OCI-LY1 (cell line): ENCODE results near the gene GALNT9.

Source experiments
- H2AFZ ChIP-seq: fragments of 200-600 bp; sonication (generic), shearing (Covaris generic); 2 replicates; pipeline ENCODE4 v1.6.0; 2014; ENCODE audit warnings: antibody characterized with exemption, mild to moderate bottlenecking, low read length
- H3F3A ChIP-seq: fragments of 200-600 bp; sonication (generic), shearing (Covaris generic); 2 replicates; pipeline ENCODE4 v1.6.0; 2014; ENCODE audit warnings: mild to moderate bottlenecking, antibody characterized with exemption, low read length, moderate library complexity; ENCODE audit not compliant: insufficient read depth
- H3K27ac ChIP-seq: fragments of 200-600 bp; sonication (generic); 2 replicates; pipeline ENCODE4 v1.5.1; 2014; ENCODE audit warnings: low read length, mixed run types, mild to moderate bottlenecking, low read depth; ENCODE audit not compliant: poor library complexity, severe bottlenecking
- H3K27me3 ChIP-seq: fragments of 200-600 bp; sonication (generic); 2 replicates; pipeline ENCODE4 v1.6.0; 2014; ENCODE audit warnings: antibody characterized with exemption, mild to moderate bottlenecking, low read length, moderate library complexity; ENCODE audit not compliant: insufficient read depth
- H3K36me3 ChIP-seq: fragments of 200-600 bp; sonication (generic); 2 replicates; pipeline ENCODE4 v1.6.1; 2014; ENCODE audit warnings: mild to moderate bottlenecking, antibody characterized with exemption, low read length, moderate library complexity, mixed read lengths; ENCODE audit not compliant: insufficient read depth
- H3K4me1 ChIP-seq: fragments of 200-600 bp; sonication (generic); 2 replicates; pipeline ENCODE4 v1.5.1; 2014; ENCODE audit warnings: mild to moderate bottlenecking, low read length, moderate library complexity; ENCODE audit not compliant: insufficient read depth, severe bottlenecking
- H3K4me2 ChIP-seq: fragments of 200-600 bp; sonication (generic), shearing (Covaris generic); 2 replicates; pipeline ENCODE4 v1.6.1; 2014; ENCODE audit warnings: low read length
- H3K4me3 ChIP-seq: fragments of 200-600 bp; sonication (generic); 2 replicates; pipeline ENCODE4 v1.5.1; 2014; ENCODE audit warnings: low read length, low read depth, mild to moderate bottlenecking, mixed read lengths; ENCODE audit not compliant: poor library complexity, severe bottlenecking
- H3K79me2 ChIP-seq: fragments of 200-600 bp; shearing (Covaris generic); 2 replicates; pipeline ENCODE4 v1.6.1; 2016; ENCODE audit warnings: mixed run types, low read length, mixed read lengths; ENCODE audit not compliant: insufficient read depth
- H3K9ac ChIP-seq: fragments of 200-600 bp; sonication (generic), shearing (Covaris generic); 2 replicates; pipeline ENCODE4 v1.6.1; 2014; ENCODE audit warnings: mild to moderate bottlenecking, low read length, mixed read lengths
- H3K9me2 ChIP-seq: fragments of 200-600 bp; sonication (generic), shearing (Covaris generic); 2 replicates; pipeline ENCODE4 v1.6.1; 2014; ENCODE audit warnings: low read depth, mild to moderate bottlenecking, low read length, mixed read lengths
- H3K9me3 ChIP-seq: fragments of 200-600 bp; shearing (Covaris generic); 2 replicates; pipeline ENCODE4 v1.6.1; 2014; ENCODE audit warnings: low read length, mixed read lengths
- H4K20me1 ChIP-seq: fragments of 200-600 bp; sonication (generic), shearing (Covaris generic); 2 replicates; pipeline ENCODE4 v1.6.0; 2016; ENCODE audit warnings: mild to moderate bottlenecking, low read length; ENCODE audit not compliant: insufficient read depth
- CTCF ChIP-seq: fragments of 200-600 bp; sonication (generic), shearing (Covaris generic); IDR thresholded peaks from 2 replicates; pipeline ENCODE4 v1.5.1; 2017; ENCODE audit warnings: mild to moderate bottlenecking, antibody characterized with exemption, low read length, moderate library complexity, mixed read lengths
- EZH2 ChIP-seq: fragments of 200-600 bp; sonication (generic), shearing (Covaris generic); IDR thresholded peaks from 2 replicates; pipeline ENCODE4 v1.8.0; 2017; ENCODE audit warnings: borderline replicate concordance, mixed run types, mild to moderate bottlenecking, antibody characterized with exemption, low read length, moderate library complexity, mixed read lengths

Gene GALNT9

GRCh38 chr12:132239392-132239791 lies 90.0 kb downstream of the GALNT9 start:
- H3F3A ChIP-seq = no peaks in the 10 kb centered on the region; the same call in 1 of the 2 replicates
- no peaks in the 10 kb centered on the region for H3K27me3 ChIP-seq
- no peak overlapping the region for H3K9ac ChIP-seq
- no peak overlapping the region for H3K27ac ChIP-seq
- TF ChIP-seq EZH2 (no peak), CTCF (no peak)
- no peaks in the 10 kb centered on the region for H3K4me1 ChIP-seq
- H2AFZ ChIP-seq = no peak overlapping the region
- no peaks in the 10 kb centered on the region for H3K9me2 ChIP-seq
- no peaks in the 10 kb centered on the region for H3K36me3 ChIP-seq
- H3K4me2 ChIP-seq = no peak overlapping the region
- H3K79me2 ChIP-seq = no peaks in the 10 kb centered on the region
- H4K20me1 ChIP-seq = no peaks in the 10 kb centered on the region
- H3K4me3 ChIP-seq = no peak overlapping the region
- H3K9me3 ChIP-seq = no peaks in the 10 kb centered on the region

GRCh38 chr12:132238884-132239283 lies 90.5 kb downstream of the GALNT9 start:
- no peak overlapping the region for H3K4me2 ChIP-seq
- H3K9me2 ChIP-seq = no peaks in the 10 kb centered on the region
- no peaks in the 10 kb centered on the region for H3K79me2 ChIP-seq
- H3K27ac ChIP-seq = no peak overlapping the region
- TF ChIP-seq EZH2 (no peak), CTCF (no peak)
- H3K4me1 ChIP-seq = no peaks in the 10 kb centered on the region
- H3K27me3 ChIP-seq = no peaks in the 10 kb centered on the region
- H4K20me1 ChIP-seq = no peaks in the 10 kb centered on the region
- H3K36me3 ChIP-seq = no peaks in the 10 kb centered on the region
- no peaks in the 10 kb centered on the region; the same call in 1 of the 2 replicates for H3F3A ChIP-seq
- H3K9ac ChIP-seq = no peak overlapping the region
- no peak overlapping the region for H3K4me3 ChIP-seq
- no peaks in the 10 kb centered on the region for H3K9me3 ChIP-seq
- no peak overlapping the region for H2AFZ ChIP-seq

- Histone ChIP-seq H3K36me3 (no peaks in the 10 kb centered on the region), H3K9ac (no peak overlapping the region), H3F3A (no peaks in the 10 kb centered on the region; the same call in 1 of the 2 replicates), H3K79me2 (no peaks in the 10 kb centered on the region), H3K27ac (no peak overlapping the region), H3K9me3 (no peaks in the 10 kb centered on the region), H3K4me1 (no peaks in the 10 kb centered on the region), H3K4me3 (no peak overlapping the region), H3K27me3 (no peaks in the 10 kb centered on the region), H2AFZ (no peak overlapping the region), H4K20me1 (no peaks in the 10 kb centered on the region), H3K4me2 (no peak overlapping the region), H3K9me2 (no peaks in the 10 kb centered on the region)
- no peak for TF ChIP-seq CTCF
Observed at GRCh38 chr12:132238488-132238854, 90.9 kb downstream of the GALNT9 start.
